HG03558 (cell line): ENCODE results near the gene XRCC4.
"Not testable (repeated sequence)": the region's sequence is repeated elsewhere in the genome, so short reads cannot be mapped to it uniquely, and the experiment has no call there.

Experiments
- ATAC-seq: cut with Tn5 transposase; IDR thresholded peaks from one replicate; pipeline ENCODE4 v1.9.1; 2021; ENCODE audit warnings: moderate number of reproducible peaks; ENCODE audit not compliant: unreplicated experiment; ENCODE audit errors: extremely low read depth

XRCC4 gene

GRCh38 chr5:83323557-83324180 is 246.3 kb downstream of the XRCC4 start:
- ATAC-seq: no peak

- no peak for ATAC-seq
Measured at GRCh38 chr5:83331842-83332241, 254.5 kb downstream of the XRCC4 start.

- no peak for ATAC-seq
Measured at GRCh38 chr5:83337453-83338035, 260.2 kb downstream of the XRCC4 start.

DNA sequence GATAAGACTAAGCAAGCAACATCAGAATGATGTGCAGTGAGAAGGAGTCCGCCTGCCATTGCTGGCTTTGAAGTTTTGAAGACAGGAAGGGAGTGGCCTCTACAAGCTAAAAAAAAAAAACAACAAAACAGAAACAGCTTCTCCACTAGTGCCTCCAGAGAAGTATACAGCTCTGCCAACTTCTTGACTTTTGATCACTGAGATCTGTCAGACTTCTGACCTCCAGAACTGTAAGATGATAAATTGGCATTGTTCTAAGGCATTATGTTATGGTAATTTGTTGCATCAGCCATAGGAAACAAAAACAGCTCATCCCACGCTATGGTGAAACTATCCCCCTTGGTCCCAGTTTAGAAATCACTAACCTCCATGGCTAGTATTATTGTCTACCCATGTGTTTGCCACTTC is 263.2 kb downstream of the XRCC4 start:
- ATAC-seq: no peak

DNA sequence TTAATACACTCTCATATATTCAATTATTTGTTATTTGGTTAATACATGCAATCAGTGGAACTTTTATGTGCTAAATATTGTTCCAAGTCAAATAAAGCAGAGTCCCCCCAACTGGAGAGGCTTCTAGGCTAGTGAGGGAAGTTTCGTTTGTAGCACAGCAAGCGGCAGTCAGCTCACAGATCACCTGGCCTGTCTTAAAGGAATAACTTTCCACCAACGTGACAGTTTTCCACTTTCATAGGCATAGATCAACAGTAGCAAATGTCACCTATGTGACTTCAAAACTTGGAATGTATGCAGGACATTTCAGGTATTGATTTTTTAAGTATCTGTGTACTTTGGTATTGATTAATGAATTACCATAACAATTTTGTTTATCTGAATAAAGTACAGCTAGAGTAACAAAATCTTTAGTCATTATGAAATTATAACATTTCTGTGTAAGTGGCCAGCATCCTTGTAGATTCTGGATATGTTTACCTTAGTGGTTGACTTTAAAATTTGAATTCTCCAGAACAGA is 264.5 kb downstream of the XRCC4 start:
- ATAC-seq: no peak

DNA sequence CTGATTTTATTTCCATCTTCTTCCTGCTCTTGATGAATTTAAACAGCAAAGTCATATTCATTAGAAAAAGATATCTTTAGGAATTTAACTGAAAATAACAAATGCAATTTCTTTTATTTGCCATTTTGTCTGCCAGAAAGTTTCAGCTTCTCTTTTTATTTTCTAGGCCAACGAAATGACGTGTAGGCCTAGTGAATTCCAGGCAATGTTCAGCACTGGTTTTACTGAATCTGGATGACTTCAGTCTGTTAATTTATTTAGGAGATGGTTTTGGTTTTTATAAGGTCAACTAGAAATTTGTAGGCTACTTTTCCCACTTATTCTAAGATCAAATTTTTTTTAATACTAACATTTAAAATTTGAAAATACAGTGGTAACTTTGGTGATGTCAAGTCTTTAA is 265.1 kb downstream of the XRCC4 start:
- ATAC-seq: no peak

- ATAC-seq: no peak
Measured at GRCh38 chr5:83343299-83343698, 266.0 kb downstream of the XRCC4 start.

- ATAC-seq: no peak
Measured at GRCh38 chr5:83345423-83345822, 268.1 kb downstream of the XRCC4 start.

DNA sequence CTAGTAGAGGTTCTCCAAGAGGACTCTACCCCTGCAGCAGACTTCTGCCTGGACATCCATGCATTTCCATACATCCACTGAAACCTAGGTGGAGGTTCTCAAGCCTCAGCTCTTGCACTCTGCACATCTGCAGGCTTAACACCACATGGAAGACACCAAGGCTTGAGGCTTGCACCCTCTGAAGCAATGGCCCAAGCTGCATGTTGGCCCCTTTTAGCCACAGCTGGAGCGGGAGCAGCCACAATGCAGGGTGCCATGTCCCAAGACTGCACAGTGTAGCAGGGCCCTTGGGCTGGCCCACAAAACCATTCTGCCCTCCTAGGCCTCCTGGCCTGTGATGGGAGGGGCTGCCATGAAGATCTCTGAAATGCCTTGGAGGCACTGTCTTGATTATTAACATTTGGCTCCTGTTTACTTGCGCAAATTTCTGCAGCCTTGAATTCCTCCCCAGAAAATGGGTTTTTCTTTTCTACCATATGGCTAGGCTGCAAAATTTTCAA is 271.0 kb downstream of the XRCC4 start:
- no peak for ATAC-seq

DNA sequence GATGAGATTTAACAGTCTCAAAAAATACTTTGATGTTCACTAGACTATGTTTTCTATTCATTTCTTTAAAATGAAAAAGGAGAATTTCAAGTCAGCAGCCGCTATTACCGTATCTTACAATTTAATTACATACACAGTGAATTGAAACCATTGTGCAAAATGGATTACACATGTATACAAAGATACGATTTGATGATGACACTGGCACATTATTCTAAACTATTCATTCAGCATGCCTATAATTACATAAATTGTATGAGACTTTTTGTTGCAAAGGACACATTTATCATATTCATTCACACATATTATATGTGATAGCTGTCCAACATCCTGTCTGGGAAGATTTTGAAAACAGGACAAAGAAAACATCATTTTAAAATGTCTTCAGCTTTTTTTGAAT is 275.9 kb downstream of the XRCC4 start:
- ATAC-seq: no peak

DNA sequence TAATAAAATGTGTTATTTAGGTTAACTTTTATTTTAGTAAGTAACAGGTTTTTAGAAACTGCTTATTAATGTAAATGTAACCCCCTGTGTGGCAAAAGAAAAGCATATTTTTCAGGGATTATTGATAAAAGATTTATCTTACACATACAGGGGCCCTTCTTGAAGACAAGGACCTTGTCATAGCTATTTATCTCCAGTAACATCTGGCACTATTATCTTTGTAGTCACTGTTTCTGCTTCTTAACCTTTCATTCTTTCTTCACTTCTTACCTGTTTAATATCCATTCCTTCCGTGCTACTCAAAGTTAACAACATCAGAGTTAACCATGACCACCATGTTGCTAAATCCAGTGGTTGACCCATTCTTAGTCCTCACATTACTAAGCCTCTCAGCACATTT is 276.4 kb downstream of the XRCC4 start:
- ATAC-seq: no peak

DNA sequence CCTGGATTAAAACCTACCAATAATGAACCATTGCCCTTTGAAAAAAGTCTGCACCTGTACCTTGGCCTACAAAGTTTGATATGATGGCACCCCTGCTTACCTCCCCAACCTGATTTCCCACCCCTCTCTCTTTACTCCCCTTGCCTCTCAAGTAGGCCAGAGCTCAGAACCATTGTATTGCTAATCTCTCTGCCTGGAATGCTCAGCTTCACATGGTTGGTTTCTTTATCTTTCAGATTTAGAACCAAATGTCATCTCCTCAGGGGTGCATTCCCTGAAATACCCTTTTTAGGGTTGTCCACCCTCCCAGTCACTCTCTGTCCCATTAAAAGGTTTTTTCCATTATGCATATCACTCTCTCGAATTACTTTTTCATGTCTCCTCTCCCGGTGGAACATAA is 277.6 kb downstream of the XRCC4 start:
- no peak for ATAC-seq

GRCh38 chr5:83355482-83356014 is 278.2 kb downstream of the XRCC4 start:
- ATAC-seq: not testable (repeated sequence)

DNA sequence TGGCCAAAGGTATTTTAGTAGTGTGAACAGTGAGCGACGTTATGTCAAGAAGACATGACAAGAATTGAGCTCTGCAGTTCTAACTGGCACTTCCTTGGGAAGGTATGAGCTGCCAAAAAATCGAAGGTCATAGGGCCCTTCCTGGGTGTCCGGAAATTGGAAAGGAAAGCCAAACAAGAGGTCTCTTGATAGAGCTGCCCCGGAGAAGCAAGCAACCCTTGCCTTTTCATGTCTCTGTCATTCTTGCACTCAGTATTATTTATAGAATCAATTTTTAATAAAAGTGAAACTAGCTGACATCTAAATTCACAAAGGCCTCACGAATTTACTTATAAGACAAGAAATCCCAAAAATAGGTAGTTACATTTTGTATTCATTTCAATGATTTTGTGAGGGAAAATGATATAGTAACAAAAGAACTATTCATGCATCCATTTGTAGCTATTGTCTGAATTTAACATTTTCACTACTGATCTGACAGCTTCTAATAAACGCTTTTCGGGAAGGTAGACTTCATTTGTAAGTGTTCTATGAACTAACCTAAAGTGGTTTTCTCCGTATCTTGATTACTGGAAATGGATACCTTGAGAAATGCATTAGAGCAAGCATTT is 280.4 kb downstream of the XRCC4 start:
- ATAC-seq: no peak

GRCh38 chr5:83360573-83360972 is 283.2 kb downstream of the XRCC4 start:
- no peak for ATAC-seq

DNA sequence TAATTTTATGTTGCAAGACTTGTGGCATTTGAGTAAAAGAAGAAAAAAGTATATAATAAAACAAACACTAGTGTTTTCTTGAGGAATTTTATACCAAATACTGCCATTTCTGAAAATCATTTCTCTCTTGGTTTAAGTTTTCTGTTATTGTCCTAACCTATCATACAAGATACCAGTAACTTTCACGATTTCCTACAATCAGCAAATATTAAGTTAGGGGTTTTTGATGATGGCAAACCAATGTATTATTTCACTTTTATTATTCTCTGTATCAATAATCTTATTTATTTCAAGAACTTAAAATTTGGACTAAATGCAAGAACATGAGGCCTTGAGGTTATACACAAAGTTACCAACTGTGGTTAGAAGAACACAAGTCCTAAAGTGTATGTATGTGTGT is 285.2 kb downstream of the XRCC4 start:
- no peak for ATAC-seq

GRCh38 chr5:83363111-83363885 is 286.0 kb downstream of the XRCC4 start:
- ATAC-seq: no peak

DNA sequence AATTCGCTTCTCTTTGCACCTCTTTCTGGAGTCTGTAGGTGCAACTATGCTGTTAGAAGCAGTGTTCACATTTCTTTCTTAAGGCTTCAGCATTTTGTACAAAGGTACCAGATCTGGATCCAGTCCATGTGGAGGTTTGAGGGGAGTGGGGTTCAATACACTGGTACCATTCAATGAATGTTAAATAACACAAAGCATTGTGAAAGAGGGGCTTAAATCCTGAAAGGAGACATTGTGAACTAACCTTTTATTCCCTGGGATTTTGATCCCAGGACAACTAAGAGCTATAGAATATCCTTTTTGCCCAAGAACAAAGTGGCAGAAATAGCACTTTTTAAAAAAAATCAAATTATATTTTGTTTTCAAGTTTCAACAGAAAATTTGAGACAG is 286.5 kb downstream of the XRCC4 start:
- no peak for ATAC-seq

- ATAC-seq: no peak
Measured at GRCh38 chr5:83364312-83365299, 287.3 kb downstream of the XRCC4 start.
